Liver (tissue), 9 donors: ENCODE data around the gene ZNF587. TPM values are rescaled to one million over a fixed set of nuclear protein-coding genes. Genes with fewer than 3 reads are reported as not detected.
A peak's percentile ranks its signal among the peaks of the same experiment; 100 is the strongest.

Source experiments
- DNase-seq: peaks from one replicate; pipeline ENCODE4 v3.0.0-alpha.2; 2017; ENCODE audit warnings: low spot score
- H3K27ac ChIP-seq, 2 donors: one replicate each; pipeline ENCODE4 v1.7.0; 2013; ENCODE audit warnings: inconsistent platforms in 2 of 2, low read length in 2 of 2, control low read depth in 1 of 2, low read depth in 1 of 2, mild to moderate bottlenecking in 1 of 2
- H3K27me3 ChIP-seq, 4 donors: one replicate each; pipeline versions ENCODE4 v1.6.1 to v1.7.0; 2013; ENCODE audit warnings: low read length in 3 of 4, inconsistent platforms in 1 of 4, mild to moderate bottlenecking in 1 of 4, moderate library complexity in 1 of 4; ENCODE audit not compliant: control insufficient read depth in 4 of 4, insufficient read depth in 4 of 4
- H3K36me3 ChIP-seq, 4 donors: one replicate each; pipeline versions ENCODE4 v1.6.1 to v1.7.0; 2013; ENCODE audit warnings: low read length in 3 of 4, mild to moderate bottlenecking in 3 of 4, low read depth in 1 of 4, moderate library complexity in 1 of 4; ENCODE audit not compliant: control insufficient read depth in 4 of 4, insufficient read depth in 3 of 4
- H3K4me1 ChIP-seq, 4 donors: one replicate each; pipeline versions ENCODE4 v1.6.1 to v1.7.0; 2013; ENCODE audit warnings: low read length in 3 of 4, mild to moderate bottlenecking in 3 of 4, moderate library complexity in 1 of 4; ENCODE audit not compliant: control insufficient read depth in 4 of 4, insufficient read depth in 4 of 4
- H3K4me3 ChIP-seq, 3 donors: one replicate each; pipeline versions ENCODE4 v1.6.1 to v1.7.0; 2013; ENCODE audit warnings: low read length in 3 of 3, control low read depth in 1 of 3, low read depth in 1 of 3, mild to moderate bottlenecking in 1 of 3
- H3K9ac ChIP-seq, 2 donors: one replicate each; pipeline ENCODE4 v1.7.0; 2013; ENCODE audit warnings: low read length in 2 of 2, mild to moderate bottlenecking in 2 of 2, moderate library complexity in 2 of 2, control low read depth in 1 of 2, low read depth in 1 of 2
- H3K9me3 ChIP-seq, 4 donors: one replicate each; pipeline versions ENCODE4 v1.6.1 to v1.7.0; 2013; ENCODE audit warnings: low read length in 3 of 4; ENCODE audit not compliant: control insufficient read depth in 4 of 4
- EGR1 ChIP-seq, 2 donors: IDR thresholded peaks; 2 replicates each; pipeline ENCODE4 v1.6.1; 2016 to 2018; ENCODE audit warnings: antibody characterized with exemption in 2 of 2, low read depth in 2 of 2
- FOXA1 ChIP-seq: IDR thresholded peaks from 2 replicates; pipeline ENCODE4 v1.6.1; 2016; ENCODE audit warnings: antibody characterized with exemption
- FOXA2 ChIP-seq: IDR thresholded peaks from 2 replicates; pipeline ENCODE4 v1.6.1; 2016; ENCODE audit warnings: antibody characterized with exemption
- GABPA ChIP-seq, 2 donors: IDR thresholded peaks in 1 of 2; conservative IDR thresholded peaks in 1 of 2; 2 replicates each; pipeline ENCODE4 v1.6.1; 2016; ENCODE audit warnings: antibody characterized with exemption in 2 of 2, mild to moderate bottlenecking in 1 of 2, moderate library complexity in 1 of 2
- HNF4A ChIP-seq, 2 donors: conservative IDR thresholded peaks; 2 replicates each; pipeline ENCODE4 v1.6.1; 2016; ENCODE audit warnings: antibody characterized with exemption in 2 of 2, mild to moderate bottlenecking in 2 of 2
- HNF4G ChIP-seq: IDR thresholded peaks from 2 replicates; pipeline ENCODE4 v1.6.1; 2016; ENCODE audit warnings: antibody characterized with exemption
- JUND ChIP-seq, 2 donors: IDR thresholded peaks; 2 replicates each; pipeline ENCODE4 v1.6.1; 2016; ENCODE audit warnings: antibody characterized with exemption in 2 of 2
- NR2F2 ChIP-seq: IDR thresholded peaks from 2 replicates; pipeline ENCODE4 v1.6.1; 2016; ENCODE audit warnings: antibody characterized with exemption
- RAD21 ChIP-seq, 2 donors: IDR thresholded peaks; 2 replicates each; pipeline ENCODE4 v1.6.1; 2016; ENCODE audit warnings: antibody characterized with exemption in 2 of 2, mild to moderate bottlenecking in 2 of 2
- SP1 ChIP-seq: IDR thresholded peaks from 2 replicates; pipeline ENCODE4 v1.6.1; 2018; ENCODE audit warnings: antibody characterized with exemption, mild to moderate bottlenecking
- TAF1 ChIP-seq: conservative IDR thresholded peaks from 2 replicates; pipeline ENCODE4 v1.6.1; 2016; ENCODE audit warnings: antibody characterized with exemption, mild to moderate bottlenecking
- YY1 ChIP-seq: IDR thresholded peaks from 2 replicates; pipeline ENCODE4 v1.6.1; 2016; ENCODE audit warnings: antibody characterized with exemption, mild to moderate bottlenecking
- WGBS: extraction: QIAGEN DNeasy Blood & Tissue Kit; methylation state at CpG from one replicate; pipeline ENCODE4 v1.1.7; 2013; 5-methylcytosine and 5-hydroxymethylcytosine counted together
- polyA plus RNA-seq, 2 donors: library from polyadenylated mRNA; stranded (reverse) in 1 of 2; unstranded in 1 of 2; fragments of 200-250 nt in 1 of 2; fragments of >200 nt in 1 of 2; fragmentation: Nextera tagmentation in 1 of 2; extraction: Ambion mirVana in 1 of 2; gene quantifications; one replicate each; pipeline versions ENCODE4 v1.2.1 to v1.2.3, GENCODE V29; 2013 to 2015
- total RNA-seq, 2 donors: library from RNA; depleted of rRNA; stranded (reverse); fragments of >200 nt; gene quantifications; one replicate each; pipeline ENCODE4 v1.2.3, GENCODE V29; 2014
- TF ChIP-seq, protein P1 (sequence below): IDR thresholded peaks from 2 replicates; pipeline ENCODE4 v1.6.1; 2016; ENCODE audit warnings: antibody characterized with exemption
- TF ChIP-seq, protein P2 (sequence below): IDR thresholded peaks from 2 replicates; pipeline ENCODE4 v1.6.1; 2016; ENCODE audit warnings: antibody characterized with exemption
- TF ChIP-seq, protein P3 (sequence below): IDR thresholded peaks from 2 replicates; pipeline ENCODE4 v1.6.1; 2016; ENCODE audit warnings: antibody characterized with exemption
- TF ChIP-seq, protein P4 (sequence below): fragments of 150-350 bp; IDR thresholded peaks from 2 replicates; pipeline ENCODE4 v1.5.1; 2017; ENCODE audit warnings: improper control_type of control experiment, low read depth, low read length; ENCODE audit not compliant: missing input control
- TF ChIP-seq, protein P5 (sequence below): IDR thresholded peaks from 2 replicates; pipeline ENCODE4 v1.6.1; 2016; ENCODE audit warnings: antibody characterized with exemption, mild to moderate bottlenecking
- donor health status: healthy.
- donor health status: healthy.
- donor health status: healthy.
- donor health status: healthy.
- donor health status: healthy.

The ZNF587 gene
- total and polyA plus RNA-seq, 4 donors: 2.7 to 27.8 (median 9.2) TPM

DNA sequence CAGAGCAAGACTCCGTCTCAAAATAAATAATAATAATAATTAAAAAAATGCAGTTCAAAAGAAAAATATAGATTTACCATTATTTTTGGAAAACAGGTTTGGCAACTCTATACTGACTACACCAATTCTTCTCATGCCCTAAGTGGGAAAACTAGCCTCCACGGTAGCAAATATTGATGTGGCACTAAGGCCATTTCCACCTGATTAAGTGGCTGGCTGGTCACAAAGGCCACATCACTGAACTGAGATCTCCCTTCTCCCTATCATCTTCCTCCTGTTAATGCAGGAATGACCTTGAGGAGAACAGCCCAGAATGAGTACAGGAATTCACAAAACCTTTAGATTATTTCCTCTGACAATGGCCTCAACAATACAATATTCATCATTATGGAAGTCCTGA, 20.6 kb downstream of the ZNF587 start:
- TF ChIP-seq, protein P1, sequence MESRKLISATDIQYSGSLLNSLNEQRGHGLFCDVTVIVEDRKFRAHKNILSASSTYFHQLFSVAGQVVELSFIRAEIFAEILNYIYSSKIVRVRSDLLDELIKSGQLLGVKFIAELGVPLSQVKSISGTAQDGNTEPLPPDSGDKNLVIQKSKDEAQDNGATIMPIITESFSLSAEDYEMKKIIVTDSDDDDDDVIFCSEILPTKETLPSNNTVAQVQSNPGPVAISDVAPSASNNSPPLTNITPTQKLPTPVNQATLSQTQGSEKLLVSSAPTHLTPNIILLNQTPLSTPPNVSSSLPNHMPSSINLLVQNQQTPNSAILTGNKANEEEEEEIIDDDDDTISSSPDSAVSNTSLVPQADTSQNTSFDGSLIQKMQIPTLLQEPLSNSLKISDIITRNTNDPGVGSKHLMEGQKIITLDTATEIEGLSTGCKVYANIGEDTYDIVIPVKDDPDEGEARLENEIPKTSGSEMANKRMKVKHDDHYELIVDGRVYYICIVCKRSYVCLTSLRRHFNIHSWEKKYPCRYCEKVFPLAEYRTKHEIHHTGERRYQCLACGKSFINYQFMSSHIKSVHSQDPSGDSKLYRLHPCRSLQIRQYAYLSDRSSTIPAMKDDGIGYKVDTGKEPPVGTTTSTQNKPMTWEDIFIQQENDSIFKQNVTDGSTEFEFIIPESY: no peak
- TF ChIP-seq, protein P2, sequence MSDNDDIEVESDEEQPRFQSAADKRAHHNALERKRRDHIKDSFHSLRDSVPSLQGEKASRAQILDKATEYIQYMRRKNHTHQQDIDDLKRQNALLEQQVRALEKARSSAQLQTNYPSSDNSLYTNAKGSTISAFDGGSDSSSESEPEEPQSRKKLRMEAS: no peak
- TF ChIP-seq, protein P3, sequence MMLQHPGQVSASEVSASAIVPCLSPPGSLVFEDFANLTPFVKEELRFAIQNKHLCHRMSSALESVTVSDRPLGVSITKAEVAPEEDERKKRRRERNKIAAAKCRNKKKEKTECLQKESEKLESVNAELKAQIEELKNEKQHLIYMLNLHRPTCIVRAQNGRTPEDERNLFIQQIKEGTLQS: no peak
- TF ChIP-seq TAF1: no peak
- TF ChIP-seq JUND (IDR thresholded peaks at IDR 0.05): no peak
- no peak for TF ChIP-seq EGR1 (IDR thresholded peaks at IDR 0.05; ENCODE audit: low read depth in 2 of 2)
- TF ChIP-seq, protein P4, sequence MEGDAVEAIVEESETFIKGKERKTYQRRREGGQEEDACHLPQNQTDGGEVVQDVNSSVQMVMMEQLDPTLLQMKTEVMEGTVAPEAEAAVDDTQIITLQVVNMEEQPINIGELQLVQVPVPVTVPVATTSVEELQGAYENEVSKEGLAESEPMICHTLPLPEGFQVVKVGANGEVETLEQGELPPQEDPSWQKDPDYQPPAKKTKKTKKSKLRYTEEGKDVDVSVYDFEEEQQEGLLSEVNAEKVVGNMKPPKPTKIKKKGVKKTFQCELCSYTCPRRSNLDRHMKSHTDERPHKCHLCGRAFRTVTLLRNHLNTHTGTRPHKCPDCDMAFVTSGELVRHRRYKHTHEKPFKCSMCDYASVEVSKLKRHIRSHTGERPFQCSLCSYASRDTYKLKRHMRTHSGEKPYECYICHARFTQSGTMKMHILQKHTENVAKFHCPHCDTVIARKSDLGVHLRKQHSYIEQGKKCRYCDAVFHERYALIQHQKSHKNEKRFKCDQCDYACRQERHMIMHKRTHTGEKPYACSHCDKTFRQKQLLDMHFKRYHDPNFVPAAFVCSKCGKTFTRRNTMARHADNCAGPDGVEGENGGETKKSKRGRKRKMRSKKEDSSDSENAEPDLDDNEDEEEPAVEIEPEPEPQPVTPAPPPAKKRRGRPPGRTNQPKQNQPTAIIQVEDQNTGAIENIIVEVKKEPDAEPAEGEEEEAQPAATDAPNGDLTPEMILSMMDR: no peak
- no peak for TF ChIP-seq GABPA (IDR thresholded peaks at IDR 0.05 in 1 of 2, conservative IDR thresholded peaks at IDR 0.05 in 1 of 2)
- no peak for TF ChIP-seq YY1
- TF ChIP-seq FOXA1: no peak
- TF ChIP-seq SP1: no peak
- no peak for TF ChIP-seq HNF4A (conservative IDR thresholded peaks at IDR 0.05)
- TF ChIP-seq HNF4G: no peak
- TF ChIP-seq, protein P5, sequence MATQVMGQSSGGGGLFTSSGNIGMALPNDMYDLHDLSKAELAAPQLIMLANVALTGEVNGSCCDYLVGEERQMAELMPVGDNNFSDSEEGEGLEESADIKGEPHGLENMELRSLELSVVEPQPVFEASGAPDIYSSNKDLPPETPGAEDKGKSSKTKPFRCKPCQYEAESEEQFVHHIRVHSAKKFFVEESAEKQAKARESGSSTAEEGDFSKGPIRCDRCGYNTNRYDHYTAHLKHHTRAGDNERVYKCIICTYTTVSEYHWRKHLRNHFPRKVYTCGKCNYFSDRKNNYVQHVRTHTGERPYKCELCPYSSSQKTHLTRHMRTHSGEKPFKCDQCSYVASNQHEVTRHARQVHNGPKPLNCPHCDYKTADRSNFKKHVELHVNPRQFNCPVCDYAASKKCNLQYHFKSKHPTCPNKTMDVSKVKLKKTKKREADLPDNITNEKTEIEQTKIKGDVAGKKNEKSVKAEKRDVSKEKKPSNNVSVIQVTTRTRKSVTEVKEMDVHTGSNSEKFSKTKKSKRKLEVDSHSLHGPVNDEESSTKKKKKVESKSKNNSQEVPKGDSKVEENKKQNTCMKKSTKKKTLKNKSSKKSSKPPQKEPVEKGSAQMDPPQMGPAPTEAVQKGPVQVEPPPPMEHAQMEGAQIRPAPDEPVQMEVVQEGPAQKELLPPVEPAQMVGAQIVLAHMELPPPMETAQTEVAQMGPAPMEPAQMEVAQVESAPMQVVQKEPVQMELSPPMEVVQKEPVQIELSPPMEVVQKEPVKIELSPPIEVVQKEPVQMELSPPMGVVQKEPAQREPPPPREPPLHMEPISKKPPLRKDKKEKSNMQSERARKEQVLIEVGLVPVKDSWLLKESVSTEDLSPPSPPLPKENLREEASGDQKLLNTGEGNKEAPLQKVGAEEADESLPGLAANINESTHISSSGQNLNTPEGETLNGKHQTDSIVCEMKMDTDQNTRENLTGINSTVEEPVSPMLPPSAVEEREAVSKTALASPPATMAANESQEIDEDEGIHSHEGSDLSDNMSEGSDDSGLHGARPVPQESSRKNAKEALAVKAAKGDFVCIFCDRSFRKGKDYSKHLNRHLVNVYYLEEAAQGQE: no peak
- no peak for TF ChIP-seq FOXA2
- TF ChIP-seq NR2F2: no peak
- TF ChIP-seq RAD21 (IDR thresholded peaks at IDR 0.05): no peak
- DNase-seq: no peak
- peaks cover 38 to 51% (median 49%) of the 10 kb centered on the region in 4 donors for H3K9me3 ChIP-seq
- H3K4me1 ChIP-seq: no peaks in the 10 kb centered on the region
- WGBS: 94% methylated on average over 2 of the region's 2 CpGs
- peaks cover 12 to 36% (median 31%) of the 10 kb centered on the region in 4 donors for H3K36me3 ChIP-seq
- H3K9ac ChIP-seq: no peak overlapping the region
- H3K27ac ChIP-seq: no peak overlapping the region
- no peaks in the 10 kb centered on the region for H3K27me3 ChIP-seq
- peak overlapping the region in 1 of 3 donors; percentile 44 for H3K4me3 ChIP-seq
